HG03280 (cell line): Measurements from ENCODE around the gene ZNF606.

ENCODE experiments used
- ATAC-seq: cut with Tn5 transposase; IDR thresholded peaks from one replicate; pipeline ENCODE4 v1.9.1; 2021; ENCODE audit warnings: mild to moderate bottlenecking, moderate library complexity; ENCODE audit not compliant: unreplicated experiment

The ZNF606 gene

GRCh38 chr19:58002384-58003173 lies at the start of gene ZNF606:
TSS of gene ZNF606 (minus strand) at chr19:58002820. CDS start at chr19:58001319, 1,501 bp downstream.
- ATAC-seq: peak; percentile 90

GRCh38 chr19:58052256-58052655 lies 49.6 kb upstream of the ZNF606 start:
- ATAC-seq: no peak

GRCh38 chr19:58047672-58048071 lies 45.1 kb upstream of the ZNF606 start:
- no peak for ATAC-seq

DNA sequence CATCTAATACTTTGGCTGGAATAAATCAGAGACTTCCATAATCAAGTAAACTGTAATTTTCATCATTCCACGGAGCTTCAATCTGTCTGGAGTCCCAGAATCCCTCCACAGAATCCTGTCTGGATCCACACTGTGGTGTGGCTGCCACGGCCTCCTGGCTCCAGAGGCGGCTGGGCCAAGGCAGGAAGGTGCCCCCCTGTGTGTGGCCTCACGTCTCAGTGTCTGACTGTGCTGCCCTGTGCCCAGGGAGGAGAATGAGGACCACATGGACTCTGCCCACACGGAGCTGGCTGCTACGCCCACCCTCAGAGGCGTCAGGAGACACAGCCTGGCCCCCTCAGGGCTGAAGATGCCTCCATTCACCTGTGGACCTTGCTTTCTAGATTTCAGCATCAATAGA lies 44.2 kb upstream of the ZNF606 start:
- ATAC-seq: no peak

- no peak for ATAC-seq
Observed at GRCh38 chr19:58045411-58046050, 42.9 kb upstream of the ZNF606 start.

DNA sequence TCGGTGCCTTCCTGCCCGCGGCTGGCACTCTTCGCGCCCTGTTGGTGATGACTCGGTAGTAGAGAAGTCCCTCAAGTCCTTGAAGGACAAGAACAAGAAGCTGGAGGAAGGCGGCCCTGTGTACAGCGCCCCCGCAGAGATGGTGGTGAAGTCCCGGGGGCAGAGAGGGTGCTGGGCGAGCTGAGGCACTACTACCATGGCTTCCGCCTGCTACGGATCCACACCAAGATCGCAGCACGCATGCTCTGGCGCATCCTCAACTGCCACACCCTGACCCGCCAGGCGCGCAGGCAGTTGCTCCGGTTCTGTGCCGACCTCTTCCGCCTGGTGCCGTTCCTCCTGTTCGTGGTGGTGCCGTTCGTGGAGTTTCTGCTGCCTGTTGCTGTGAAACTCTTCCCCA lies 42.3 kb upstream of the ZNF606 start:
- ATAC-seq: no peak

- ATAC-seq: no peak
Observed at GRCh38 chr19:58044391-58044790, 41.8 kb upstream of the ZNF606 start.

- ATAC-seq: no peak
Observed at GRCh38 chr19:58042495-58043340, 40.1 kb upstream of the ZNF606 start.

- no peak for ATAC-seq
Observed at GRCh38 chr19:58040751-58041525, 38.3 kb upstream of the ZNF606 start.

- no peak for ATAC-seq
Observed at GRCh38 chr19:58038688-58039204, 36.1 kb upstream of the ZNF606 start.

- no peak for ATAC-seq
Observed at GRCh38 chr19:58037927-58038687, 35.5 kb upstream of the ZNF606 start.

DNA sequence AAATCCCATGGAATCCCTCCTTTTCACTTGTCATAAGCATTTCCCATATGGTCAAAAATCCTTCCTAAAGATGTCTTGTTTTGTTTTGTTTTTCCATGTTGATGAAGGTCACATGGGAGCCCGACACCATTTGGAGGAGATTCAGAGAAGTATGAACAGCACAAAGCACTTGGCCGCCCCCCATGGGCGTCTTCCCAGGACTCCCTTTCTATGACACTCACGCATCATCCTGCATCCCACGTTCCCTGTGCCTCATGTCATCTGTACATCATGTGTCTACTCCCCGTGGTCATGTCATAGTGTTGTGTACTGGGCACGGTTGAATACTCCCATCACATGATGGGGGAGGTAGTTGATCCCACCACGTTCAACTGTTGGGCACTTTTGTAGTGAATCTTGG lies 33.2 kb upstream of the ZNF606 start:
- no peak for ATAC-seq

DNA sequence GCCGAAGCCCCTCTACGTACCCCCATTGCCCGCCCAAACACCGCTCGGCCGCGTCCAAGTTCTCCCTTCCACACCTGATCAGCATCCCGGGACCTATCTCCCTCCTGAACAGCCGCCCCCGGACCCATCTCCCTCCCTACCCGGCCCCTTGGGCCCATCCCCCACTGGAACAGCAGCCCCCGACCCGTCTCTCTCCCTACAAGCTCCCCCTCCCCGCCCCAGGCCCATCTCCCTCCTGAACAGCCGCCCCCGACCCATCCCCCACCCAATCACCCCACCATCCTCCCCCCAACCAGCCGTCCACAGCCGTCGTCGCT lies 31.8 kb upstream of the ZNF606 start:
- ATAC-seq: no peak

- no peak for ATAC-seq
Observed at GRCh38 chr19:58033741-58034476, 31.3 kb upstream of the ZNF606 start, which contains the start of gene ZSCAN1. TSS of gene ZSCAN1 (plus strand) at chr19:58034025. CDS start at chr19:58037837, 3,812 bp downstream.

GRCh38 chr19:58024661-58025060 lies 22.0 kb upstream of the ZNF606 start:
- ATAC-seq: no peak

DNA sequence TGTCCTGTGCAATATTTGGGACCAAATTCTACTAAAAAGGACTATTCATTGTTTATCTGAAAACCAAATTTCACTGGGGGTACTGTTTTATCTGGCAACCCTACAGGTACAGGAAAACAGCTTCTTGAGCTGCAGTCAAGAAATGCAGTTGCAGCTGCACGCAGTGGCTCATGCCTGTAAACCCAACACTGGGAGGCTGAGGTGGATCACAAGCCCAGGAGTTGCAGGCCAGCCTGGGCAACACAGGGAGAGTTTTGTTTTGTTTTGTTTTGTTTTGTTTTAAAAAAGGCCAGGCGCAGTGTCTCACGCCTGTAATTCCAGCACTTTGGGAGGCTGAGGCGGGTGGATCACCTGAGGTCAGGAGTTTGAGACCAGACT lies 19.7 kb upstream of the ZNF606 start:
- no peak for ATAC-seq

- no peak for ATAC-seq
Observed at GRCh38 chr19:58021541-58022282, 19.1 kb upstream of the ZNF606 start.

GRCh38 chr19:58020129-58020528 lies 17.5 kb upstream of the ZNF606 start:
- no peak for ATAC-seq

GRCh38 chr19:58014141-58014540 lies 11.5 kb upstream of the ZNF606 start:
- ATAC-seq: no peak
